GM23248 (cell line): Measurements from ENCODE around the gene CROCC. TPM values are rescaled to one million over a fixed set of nuclear protein-coding genes. Genes with fewer than 3 reads are reported as not detected.
"Not testable (repeated sequence)": the region's sequence is repeated elsewhere in the genome, so short reads cannot be mapped to it uniquely, and the experiment has no call there.

Experiments
- DNase-seq: peaks from one replicate; pipeline ENCODE4 v3.0.0-alpha.2; 2015
- H2AFZ ChIP-seq: fragments of 200-600 bp; sonication (generic); 2 replicates; pipeline ENCODE4 v1.6.1; 2016; ENCODE audit warnings: antibody characterized with exemption
- H3F3A ChIP-seq: fragments of 200-600 bp; sonication (generic); 2 replicates; pipeline ENCODE4 v1.6.1; 2016; ENCODE audit warnings: mild to moderate bottlenecking, antibody characterized with exemption, mixed run types; ENCODE audit not compliant: insufficient read depth
- H3K27ac ChIP-seq: fragments of 200-600 bp; sonication (generic); 2 replicates; pipeline ENCODE4 v1.5.1; 2016; ENCODE audit warnings: mild to moderate bottlenecking
- H3K27me3 ChIP-seq: fragments of 200-600 bp; sonication (generic); replicated peaks from 2 replicates; pipeline ENCODE4 v1.6.1; 2016; ENCODE audit warnings: mild to moderate bottlenecking; ENCODE audit not compliant: insufficient read depth
- H3K36me3 ChIP-seq: fragments of 200-600 bp; sonication (generic); 2 replicates; pipeline ENCODE4 v1.6.1; 2016; ENCODE audit warnings: low read depth, mild to moderate bottlenecking
- H3K4me1 ChIP-seq: fragments of 200-600 bp; sonication (generic); 2 replicates; pipeline ENCODE4 v1.6.1; 2016; ENCODE audit warnings: mild to moderate bottlenecking; ENCODE audit not compliant: insufficient read depth
- H3K4me2 ChIP-seq: fragments of 200-600 bp; sonication (generic); one replicate; pipeline ENCODE4 v1.6.1; 2016; ENCODE audit warnings: mild to moderate bottlenecking; ENCODE audit not compliant: unreplicated experiment
- H3K4me3 ChIP-seq: fragments of 200-600 bp; sonication (generic); 2 replicates; pipeline ENCODE4 v1.5.1; 2016; ENCODE audit warnings: mild to moderate bottlenecking
- H3K79me2 ChIP-seq: fragments of 200-600 bp; sonication (generic); 2 replicates; pipeline ENCODE4 v1.6.1; 2016; ENCODE audit warnings: mild to moderate bottlenecking; ENCODE audit not compliant: insufficient read depth
- H3K9ac ChIP-seq: fragments of 200-600 bp; sonication (generic); 2 replicates; pipeline ENCODE4 v1.6.1; 2016; ENCODE audit warnings: mild to moderate bottlenecking
- H3K9me2 ChIP-seq: fragments of 200-600 bp; sonication (generic); 2 replicates; pipeline ENCODE4 v1.6.1; 2016; ENCODE audit warnings: mixed run types, mild to moderate bottlenecking, moderate library complexity; ENCODE audit not compliant: insufficient read depth
- H3K9me3 ChIP-seq: fragments of 200-600 bp; sonication (generic); one replicate; pipeline ENCODE4 v1.6.1; 2017; ENCODE audit warnings: low read depth
- H4K20me1 ChIP-seq: fragments of 200-600 bp; sonication (generic); 2 replicates; pipeline ENCODE4 v1.6.0; 2016; ENCODE audit not compliant: insufficient read depth
- EZH2 ChIP-seq: fragments of 200-600 bp; sonication (generic); IDR thresholded peaks from 2 replicates; pipeline ENCODE4 v1.6.1; 2018; ENCODE audit warnings: antibody characterized with exemption, mild to moderate bottlenecking; ENCODE audit not compliant: insufficient read depth, poor library complexity, severe bottlenecking
- EZH2phosphoT487 ChIP-seq: fragments of 200-600 bp; sonication (generic); IDR thresholded peaks from 2 replicates; pipeline ENCODE4 v1.6.1; 2018; ENCODE audit warnings: antibody characterized with exemption, moderate library complexity, mild to moderate bottlenecking, low read depth; ENCODE audit not compliant: insufficient read depth
- WGBS, 2 experiments: methylation state at CpG; one replicate each; pipeline ENCODE4 v1.1.6; 2015 to 2017; ENCODE audit warnings: low lambda C conversion rate in 2 of 2, low coverage in 1 of 2; ENCODE audit errors: missing lambda C conversion rate in 2 of 2; 5-methylcytosine and 5-hydroxymethylcytosine counted together
- in situ Hi-C: fragments of 300-500 bp; cut with MboI; formaldehyde crosslinking; loops from 2 replicates; pipeline ENCODE4 v1.15.0; 2020
- polyA plus RNA-seq: library from polyadenylated mRNA; unstranded; fragments of >200 nt; fragmentation: Nextera tagmentation; extraction: Ambion mirVana; gene quantifications from 2 replicates; pipeline ENCODE4 v1.2.1, GENCODE V29; 2016
- total RNA-seq: library from RNA; depleted of rRNA; stranded (reverse); fragments of >200 nt; shearing (Covaris generic); gene quantifications from 2 replicates; pipeline ENCODE4 v1.2.3, GENCODE V29; 2014

The CROCC gene
- total and polyA plus RNA-seq, 2 experiments from 2014 or later: 5.2 to 17.6 TPM

- H3K4me3 ChIP-seq, DNase-seq, H3K9me2 ChIP-seq, H3K27me3 ChIP-seq, H2AFZ ChIP-seq, H3F3A ChIP-seq, in situ Hi-C loops, H3K36me3 ChIP-seq, H3K4me2 ChIP-seq, H3K9me3 ChIP-seq, H4K20me1 ChIP-seq, H3K9ac ChIP-seq, H3K79me2 ChIP-seq, H3K4me1 ChIP-seq, H3K27ac ChIP-seq: not testable (repeated sequence)
- 81 to 82% methylated on average over 16 of the region's 16 CpGs for WGBS, 2 experiments
Measured at GRCh38 chr1:16936580-16936979, 14.8 kb downstream of the CROCC start.

GRCh38 chr1:16938351-16939321, 16.9 kb downstream of the CROCC start:
- Histone ChIP-seq H3K27ac (no peak overlapping the region), H4K20me1 (no peaks in the 10 kb centered on the region), H3K79me2 (no peaks in the 10 kb centered on the region), H3K9me2 (no peaks in the 10 kb centered on the region), H3K9me3 (no peaks in the 10 kb centered on the region), H3K4me2 (no peak overlapping the region), H3F3A (no peaks in the 10 kb centered on the region), H3K4me3 (no peak overlapping the region), H3K4me1 (no peaks in the 10 kb centered on the region), H3K9ac (no peak overlapping the region), H2AFZ (no peak overlapping the region), H3K36me3 (no peaks in the 10 kb centered on the region), H3K27me3 (no peaks in the 10 kb centered on the region)
- TF ChIP-seq EZH2 (no peak), EZH2phosphoT487 (no peak)
- in situ Hi-C loops: no loop called here
- DNase-seq: peak; percentile 35
- 52 to 59% methylated on average over 49 to 51 of the region's 51 CpGs for WGBS, 2 experiments

GRCh38 chr1:16939386-16940180, 17.9 kb downstream of the CROCC start:
- not testable (repeated sequence) for H4K20me1 ChIP-seq, H3K4me2 ChIP-seq, H3K36me3 ChIP-seq, H3K4me3 ChIP-seq, H3K4me1 ChIP-seq, H3K27me3 ChIP-seq, H3K9ac ChIP-seq, DNase-seq, H3K27ac ChIP-seq, H3K9me2 ChIP-seq, H3K9me3 ChIP-seq, H3F3A ChIP-seq, H3K79me2 ChIP-seq, H2AFZ ChIP-seq
- WGBS, 2 experiments: 91 to 96% methylated on average over 30 to 32 of the region's 32 CpGs
- in situ Hi-C loops: loop anchor here (10.0 kb wide), 1 partner anchor 335 kb away; no protein-coding TSS in a partner anchor

- Histone ChIP-seq H3K9ac (no peak overlapping the region), H3K36me3 (no peaks in the 10 kb centered on the region), H3K9me3 (no peaks in the 10 kb centered on the region), H3K4me2 (no peak overlapping the region), H3K27ac (no peak overlapping the region), H3K27me3 (no peaks in the 10 kb centered on the region), H3K4me3 (no peak overlapping the region), H3K4me1 (no peaks in the 10 kb centered on the region), H3K9me2 (no peaks in the 10 kb centered on the region), H2AFZ (no peak overlapping the region), H3K79me2 (no peaks in the 10 kb centered on the region), H3F3A (no peaks in the 10 kb centered on the region), H4K20me1 (no peaks in the 10 kb centered on the region)
- in situ Hi-C loops: loop anchor here (10.0 kb wide), 1 partner anchor 339 kb away; no protein-coding TSS in a partner anchor
- DNase-seq: no peak
- WGBS, 2 experiments: 87 to 88% methylated on average over 19 of the region's 19 CpGs
- TF ChIP-seq EZH2 (no peak), EZH2phosphoT487 (no peak)
Measured at GRCh38 chr1:16944038-16944437, 22.3 kb downstream of the CROCC start.

- H3K4me1 ChIP-seq, H3K36me3 ChIP-seq, H3K9ac ChIP-seq, H3K27me3 ChIP-seq, H2AFZ ChIP-seq, H4K20me1 ChIP-seq, DNase-seq, H3K4me2 ChIP-seq, H3F3A ChIP-seq, H3K9me2 ChIP-seq, H3K79me2 ChIP-seq, H3K27ac ChIP-seq, H3K4me3 ChIP-seq, H3K9me3 ChIP-seq: not testable (repeated sequence)
- WGBS, 2 experiments: 92 to 93% methylated on average over 9 of the region's 9 CpGs
- in situ Hi-C loops: loop anchor here (10.0 kb wide), 1 partner anchor 341 kb away; no protein-coding TSS in a partner anchor
Measured at GRCh38 chr1:16945512-16945911, 23.8 kb downstream of the CROCC start.

- H3K9me2 ChIP-seq, H3K36me3 ChIP-seq, H2AFZ ChIP-seq, H3K79me2 ChIP-seq, H3F3A ChIP-seq, H3K9me3 ChIP-seq, H3K27ac ChIP-seq, H3K27me3 ChIP-seq, H3K9ac ChIP-seq, H4K20me1 ChIP-seq, H3K4me1 ChIP-seq, DNase-seq, H3K4me3 ChIP-seq, H3K4me2 ChIP-seq: not testable (repeated sequence)
- 83 to 89% methylated on average over 13 of the region's 13 CpGs for WGBS, 2 experiments
- in situ Hi-C loops: loop anchor here (10.0 kb wide), 1 partner anchor 341 kb away; no protein-coding TSS in a partner anchor
Measured at GRCh38 chr1:16946185-16946584, 24.5 kb downstream of the CROCC start.
